Osteocyte (in vitro differentiated cells): ENCODE results near the gene OR2T10. TPM values are rescaled to one million over a fixed set of nuclear protein-coding genes. Genes with fewer than 3 reads are reported as not detected.
"Not testable (repeated sequence)": the region's sequence is repeated elsewhere in the genome, so short reads cannot be mapped to it uniquely, and the experiment has no call there.

Experiments used
- DNase-seq: peaks from one replicate; pipeline ENCODE4 v3.0.0; 2021; ENCODE audit warnings: mixed read lengths; ENCODE audit not compliant: unreplicated experiment; ENCODE audit errors: extremely low spot score
- H3K27ac Mint-ChIP-seq: one replicate; pipeline ENCODE4 v1.8.0; 2021; ENCODE audit warnings: mild to moderate bottlenecking, mixed read lengths; ENCODE audit not compliant: unreplicated experiment
- H3K27me3 Mint-ChIP-seq: one replicate; pipeline ENCODE4 v1.8.0; 2021; ENCODE audit warnings: mixed read lengths; ENCODE audit not compliant: unreplicated experiment
- H3K36me3 Mint-ChIP-seq: one replicate; pipeline ENCODE4 v1.8.0; 2021; ENCODE audit warnings: mixed read lengths; ENCODE audit not compliant: unreplicated experiment
- H3K4me1 Mint-ChIP-seq: one replicate; pipeline ENCODE4 v1.8.0; 2021; ENCODE audit warnings: mixed read lengths; ENCODE audit not compliant: unreplicated experiment
- H3K4me3 Mint-ChIP-seq: one replicate; pipeline ENCODE4 v1.8.0; 2021; ENCODE audit warnings: mild to moderate bottlenecking, moderate library complexity, mixed read lengths; ENCODE audit not compliant: unreplicated experiment
- H3K9me3 Mint-ChIP-seq: one replicate; pipeline ENCODE4 v1.8.0; 2021; ENCODE audit warnings: mixed read lengths; ENCODE audit not compliant: unreplicated experiment
- CTCF ChIP-seq: fragments of 200-600 bp; sonication (generic); IDR thresholded peaks from 2 replicates; pipeline ENCODE4 v1.5.0; 2021; ENCODE audit warnings: antibody characterized with exemption, mild to moderate bottlenecking, moderate library complexity
- total RNA-seq: library from RNA; stranded (reverse); gene quantifications from 2 replicates; pipeline ENCODE4 v1.2.1, GENCODE V29; 2021

The OR2T10 gene
- total RNA-seq, 1 donor from 2014 or later: not detected

- no peak for TF ChIP-seq CTCF
- H3K27me3 Mint-ChIP-seq: no peaks in the 10 kb centered on the region
- H3K27ac Mint-ChIP-seq: no peak overlapping the region
- H3K4me1 Mint-ChIP-seq: no peaks in the 10 kb centered on the region
- H3K4me3 Mint-ChIP-seq: no peak overlapping the region
- H3K36me3 Mint-ChIP-seq: no peaks in the 10 kb centered on the region
- H3K9me3 Mint-ChIP-seq: peaks cover 50% of the 10 kb centered on the region
- no peak for DNase-seq
Measured at GRCh38 chr1:248592655-248593054, 4.8 kb downstream of the OR2T10 start.

GRCh38 chr1:248590055-248590454 is 7.4 kb downstream of the OR2T10 start:
- Mint-ChIP-seq H3K27me3 (no peaks in the 10 kb centered on the region), H3K27ac (no peak overlapping the region), H3K36me3 (no peaks in the 10 kb centered on the region), H3K4me3 (no peak overlapping the region), H3K9me3 (peaks cover 59% of the 10 kb centered on the region), H3K4me1 (no peaks in the 10 kb centered on the region)
- no peak for TF ChIP-seq CTCF
- DNase-seq: no peak

GRCh38 chr1:248589334-248589733 is 8.2 kb downstream of the OR2T10 start:
- H3K27me3 Mint-ChIP-seq: no peaks in the 10 kb centered on the region
- no peak overlapping the region for H3K4me3 Mint-ChIP-seq
- H3K9me3 Mint-ChIP-seq: peaks cover 59% of the 10 kb centered on the region
- H3K36me3 Mint-ChIP-seq: no peaks in the 10 kb centered on the region
- no peak for DNase-seq
- no peak for TF ChIP-seq CTCF
- no peaks in the 10 kb centered on the region for H3K4me1 Mint-ChIP-seq
- no peak overlapping the region for H3K27ac Mint-ChIP-seq

GRCh38 chr1:248585266-248585665 is 12.2 kb downstream of the OR2T10 start:
- H3K4me1 Mint-ChIP-seq: no peaks in the 10 kb centered on the region
- no peak for TF ChIP-seq CTCF
- peaks cover 49% of the 10 kb centered on the region for H3K9me3 Mint-ChIP-seq
- H3K27me3 Mint-ChIP-seq: no peaks in the 10 kb centered on the region
- no peaks in the 10 kb centered on the region for H3K36me3 Mint-ChIP-seq
- H3K27ac Mint-ChIP-seq: no peak overlapping the region
- H3K4me3 Mint-ChIP-seq: no peak overlapping the region
- no peak for DNase-seq

- Mint-ChIP-seq H3K27me3 (no peaks in the 10 kb centered on the region), H3K36me3 (no peaks in the 10 kb centered on the region), H3K4me1 (no peaks in the 10 kb centered on the region), H3K4me3 (no peak overlapping the region), H3K9me3 (peaks cover 34% of the 10 kb centered on the region), H3K27ac (no peak overlapping the region)
- DNase-seq: no peak
- TF ChIP-seq CTCF: no peak
Measured at GRCh38 chr1:248576260-248576980, 21.1 kb downstream of the OR2T10 start.

GRCh38 chr1:248574657-248575056 is 22.8 kb downstream of the OR2T10 start, which contains the start of gene OR2T34:
Gene OR2T34, minus strand, starts transcription at chr1:248574757. Its CDS starts 0 bp downstream, at chr1:248574757.
- not testable (repeated sequence) for H3K36me3 Mint-ChIP-seq, H3K27me3 Mint-ChIP-seq, DNase-seq, H3K27ac Mint-ChIP-seq, H3K4me3 Mint-ChIP-seq, H3K4me1 Mint-ChIP-seq
- H3K9me3 Mint-ChIP-seq: peaks cover 25% of the 10 kb centered on the region

- H3K27me3 Mint-ChIP-seq, H3K4me3 Mint-ChIP-seq, H3K4me1 Mint-ChIP-seq, DNase-seq, H3K36me3 Mint-ChIP-seq, H3K27ac Mint-ChIP-seq: not testable (repeated sequence)
- peaks cover 22% of the 10 kb centered on the region for H3K9me3 Mint-ChIP-seq
Measured at GRCh38 chr1:248573856-248574255, 23.6 kb downstream of the OR2T10 start.

- H3K9me3 Mint-ChIP-seq: peaks cover 17% of the 10 kb centered on the region
- H3K4me1 Mint-ChIP-seq, H3K36me3 Mint-ChIP-seq, H3K27ac Mint-ChIP-seq, H3K27me3 Mint-ChIP-seq, DNase-seq, H3K4me3 Mint-ChIP-seq: not testable (repeated sequence)
Measured at GRCh38 chr1:248572049-248572448, 25.5 kb downstream of the OR2T10 start.
